GM18519 (cell line): ENCODE results near the gene JPH3.
"Not testable (repeated sequence)": the region's sequence is repeated elsewhere in the genome, so short reads cannot be mapped to it uniquely, and the experiment has no call there.

ENCODE experiments used
- ATAC-seq: cut with Tn5 transposase; IDR thresholded peaks from one replicate; pipeline ENCODE4 v1.9.1; 2021; ENCODE audit warnings: mild to moderate bottlenecking, moderate library complexity; ENCODE audit not compliant: unreplicated experiment, low FRiP score

Gene JPH3

GRCh38 chr16:87572959-87573358 lies 29.3 kb upstream of the JPH3 start:
- no peak for ATAC-seq

- no peak for ATAC-seq
These were observed 27.1 kb upstream of the JPH3 start for GRCh38 chr16:87575027-87575804.

GRCh38 chr16:87576171-87576570 lies 26.1 kb upstream of the JPH3 start:
- no peak for ATAC-seq

- ATAC-seq: not testable (repeated sequence)
These were observed 24.0 kb upstream of the JPH3 start for GRCh38 chr16:87578142-87578930.

- no peak for ATAC-seq
These were observed 22.6 kb upstream of the JPH3 start for GRCh38 chr16:87579691-87580090.

GRCh38 chr16:87580855-87581261 lies 21.4 kb upstream of the JPH3 start:
- no peak for ATAC-seq

GRCh38 chr16:87581857-87582215 lies 20.5 kb upstream of the JPH3 start:
- no peak for ATAC-seq

- no peak for ATAC-seq
These were observed 19.9 kb upstream of the JPH3 start for GRCh38 chr16:87582216-87582965.

GRCh38 chr16:87582966-87583325 lies 19.4 kb upstream of the JPH3 start:
- ATAC-seq: no peak

- no peak for ATAC-seq
These were observed 18.7 kb upstream of the JPH3 start for GRCh38 chr16:87583453-87584131.

- ATAC-seq: no peak
These were observed 18.0 kb upstream of the JPH3 start for GRCh38 chr16:87584271-87584670.

GRCh38 chr16:87584975-87585374 lies 17.3 kb upstream of the JPH3 start:
- no peak for ATAC-seq

- no peak for ATAC-seq
These were observed 16.7 kb upstream of the JPH3 start for GRCh38 chr16:87585442-87586200.

- ATAC-seq: no peak
These were observed 16.0 kb upstream of the JPH3 start for GRCh38 chr16:87586201-87586782.

- no peak for ATAC-seq
These were observed 14.7 kb upstream of the JPH3 start for GRCh38 chr16:87587636-87588035.

GRCh38 chr16:87592018-87592712 lies 10.1 kb upstream of the JPH3 start:
- ATAC-seq: no peak

- no peak for ATAC-seq
These were observed 8.5 kb upstream of the JPH3 start for GRCh38 chr16:87593710-87594258.

GRCh38 chr16:87595712-87596111 lies 6.6 kb upstream of the JPH3 start:
- ATAC-seq: no peak

- ATAC-seq: no peak
These were observed 4.9 kb upstream of the JPH3 start for GRCh38 chr16:87597324-87597830.
